NCI-H128 (cell line): ENCODE results near the gene LRP1B.

Source experiments
- DNase-seq: peaks from one replicate; lab custom pipeline; 2025; ENCODE audit not compliant: unreplicated experiment; lab: John Stamatoyannopoulos, UW

The LRP1B gene

DNA sequence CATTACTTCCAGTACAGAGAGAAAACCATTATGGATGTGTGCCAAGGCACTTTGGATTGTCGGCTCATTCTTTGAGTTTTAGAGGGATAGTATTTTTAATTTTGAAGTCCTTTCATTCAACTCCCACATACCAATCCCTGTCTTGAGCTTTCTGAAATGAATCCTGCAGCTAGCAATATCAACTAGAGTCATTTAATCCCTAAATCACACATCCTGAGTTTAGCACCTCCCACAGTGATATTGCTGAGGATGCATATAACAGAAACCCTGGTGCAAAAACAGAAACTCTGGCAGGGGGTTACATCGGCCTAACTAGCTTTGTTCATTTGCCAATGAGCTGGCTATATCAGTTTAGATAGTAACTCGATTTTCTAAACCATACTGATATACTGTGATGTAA, 427.3 kb downstream of the LRP1B start:
- DNase-seq = no peak

DNA sequence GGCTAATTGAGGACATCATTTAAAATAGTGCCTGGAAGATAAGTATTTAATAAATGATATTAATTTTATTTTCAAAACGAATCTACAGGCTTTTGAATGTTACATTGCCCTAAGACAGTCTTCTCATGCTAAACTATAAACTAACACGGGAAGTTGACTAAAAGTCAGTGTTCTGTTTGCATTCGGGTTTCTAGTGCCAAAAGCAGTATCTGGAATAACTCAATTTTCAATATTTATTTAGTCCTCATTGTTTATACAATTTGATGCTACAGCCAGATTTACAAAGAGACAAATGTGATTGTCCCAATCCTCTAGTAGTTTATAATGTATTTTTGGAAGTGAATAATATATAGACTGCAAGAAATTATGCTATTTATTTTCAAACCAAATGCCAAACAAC, 429.2 kb downstream of the LRP1B start:
- DNase-seq = no peak

GRCh38 chr2:141699573-141699972, 431.2 kb downstream of the LRP1B start:
- no peak for DNase-seq

DNA sequence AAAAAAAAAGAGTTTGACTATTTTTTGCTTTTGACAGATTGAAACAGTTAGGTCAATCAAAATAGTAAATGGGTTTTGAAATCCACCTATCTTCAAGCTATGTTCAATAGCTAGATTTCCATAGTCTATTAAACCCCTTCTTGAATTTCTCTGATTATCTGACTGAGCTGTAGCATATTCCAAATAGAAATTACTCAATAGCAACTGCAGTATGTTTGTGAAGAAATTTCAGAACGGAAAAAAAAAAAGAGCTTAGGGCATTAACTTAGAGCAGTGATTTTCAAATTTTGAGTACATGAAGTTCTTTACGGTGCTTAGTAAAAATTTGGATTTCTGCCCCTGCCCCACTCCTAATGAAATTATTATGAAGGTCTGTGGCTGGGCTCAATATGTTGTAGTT, 432.3 kb downstream of the LRP1B start:
- DNase-seq = no peak

DNA sequence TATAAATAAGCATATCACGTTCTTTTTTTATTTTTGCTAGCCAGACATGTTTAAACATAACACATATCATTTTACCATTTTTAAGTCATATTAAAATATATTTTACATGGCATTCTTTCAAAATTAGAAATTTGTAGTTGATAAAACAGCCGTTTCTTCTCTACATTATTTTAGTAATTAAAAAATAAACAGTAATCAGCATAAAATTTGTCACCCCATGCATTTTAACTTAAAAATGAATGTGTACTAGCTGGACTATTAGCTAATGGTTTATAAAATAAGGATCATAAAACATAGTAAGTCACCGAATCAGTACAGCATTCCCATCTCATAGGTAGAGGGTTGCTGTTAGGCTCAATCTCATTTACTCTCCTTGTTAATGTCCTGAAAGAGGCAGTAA, 433.8 kb downstream of the LRP1B start:
- no peak for DNase-seq

GRCh38 chr2:141694180-141694579, 436.6 kb downstream of the LRP1B start:
- no peak for DNase-seq

GRCh38 chr2:141692829-141693228, 438.0 kb downstream of the LRP1B start:
- DNase-seq = peak; percentile 45

DNA sequence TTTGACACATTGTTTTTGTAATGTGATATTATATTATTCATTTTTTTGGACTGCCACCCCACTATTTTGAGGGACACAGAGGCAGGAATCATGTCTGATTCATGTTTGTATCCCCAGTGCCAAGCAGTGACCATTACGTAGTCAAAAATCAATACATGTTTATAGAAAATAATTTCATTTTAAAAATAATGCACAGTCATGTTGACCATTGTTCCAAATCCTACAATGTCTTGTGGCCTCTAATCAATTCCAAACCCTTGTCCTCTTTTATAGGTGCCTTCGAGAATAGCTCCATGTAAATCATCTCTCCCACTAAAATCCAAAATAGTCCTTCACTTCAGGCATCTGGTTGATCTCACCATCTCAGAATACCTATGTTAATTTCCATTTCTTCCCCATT, 454.7 kb downstream of the LRP1B start:
- DNase-seq = no peak

- DNase-seq = no peak
These were observed 464.6 kb downstream of the LRP1B start for GRCh38 chr2:141666191-141666590.

- DNase-seq = no peak
These were observed 470.6 kb downstream of the LRP1B start for GRCh38 chr2:141660232-141660631.

- DNase-seq = no peak
These were observed 476.5 kb downstream of the LRP1B start for GRCh38 chr2:141654311-141654710.

GRCh38 chr2:141653184-141653583, 477.6 kb downstream of the LRP1B start:
- no peak for DNase-seq

DNA sequence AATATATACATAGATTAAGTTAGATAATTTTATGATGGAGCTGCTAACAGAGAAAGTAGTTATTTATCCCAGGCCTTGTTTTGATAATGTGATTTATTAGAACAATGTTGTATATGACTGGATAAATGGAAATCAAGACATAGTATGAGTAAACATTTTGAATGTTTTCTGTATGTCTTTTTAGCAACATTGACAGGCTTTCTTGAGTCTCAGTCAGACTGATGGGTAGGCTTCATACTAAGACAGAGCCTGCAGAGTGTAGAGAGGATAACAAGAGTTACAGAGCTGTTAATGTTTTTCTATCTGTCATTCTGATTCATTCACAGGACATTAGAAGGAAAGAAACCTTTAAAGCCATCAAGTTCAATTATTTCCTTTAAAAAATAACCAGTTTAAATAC, 478.5 kb downstream of the LRP1B start:
- no peak for DNase-seq

DNA sequence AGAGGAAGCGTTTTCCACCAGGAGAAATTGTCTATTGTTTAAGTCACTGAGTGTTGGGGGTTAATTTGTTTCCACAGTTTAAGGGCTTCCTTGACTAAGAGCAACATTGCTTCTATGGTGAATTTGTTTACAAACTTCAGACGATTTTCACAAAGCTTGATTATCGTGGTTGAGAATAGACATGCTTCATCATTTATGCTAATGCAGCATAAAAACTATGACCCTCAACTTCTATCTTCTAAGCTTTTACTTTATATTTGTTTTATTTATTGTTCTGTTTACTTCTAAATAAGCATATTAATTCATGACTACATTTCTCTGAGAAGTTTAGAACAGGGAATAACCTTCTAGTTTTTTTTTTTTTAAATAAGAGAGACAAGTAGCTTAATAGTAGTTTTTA, 483.5 kb downstream of the LRP1B start:
- DNase-seq = no peak

- no peak for DNase-seq
These were observed 489.4 kb downstream of the LRP1B start for GRCh38 chr2:141641462-141641861.

DNA sequence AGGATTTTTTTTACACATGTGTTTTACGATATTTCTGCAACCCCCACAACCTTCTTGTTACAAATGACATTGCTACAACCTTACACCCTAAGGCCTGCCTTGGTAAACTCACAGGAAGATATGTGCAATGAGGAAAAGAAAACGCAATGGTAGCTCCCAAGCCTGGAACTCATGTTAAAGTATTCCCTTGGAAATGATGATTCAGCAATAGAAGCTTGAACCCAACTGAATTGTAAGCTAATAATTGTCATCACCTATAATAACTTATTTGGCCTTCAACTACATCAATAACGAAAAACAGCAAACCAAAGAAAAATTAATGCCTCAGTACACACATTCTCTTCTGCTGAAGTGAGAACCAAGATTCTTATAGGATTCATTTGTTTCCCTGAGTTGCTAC, 491.0 kb downstream of the LRP1B start:
- DNase-seq = no peak

GRCh38 chr2:141633132-141633531, 497.7 kb downstream of the LRP1B start:
- DNase-seq = no peak

- no peak for DNase-seq
These were observed 500.3 kb downstream of the LRP1B start for GRCh38 chr2:141630407-141630930.

GRCh38 chr2:141620372-141620771, 510.4 kb downstream of the LRP1B start:
- no peak for DNase-seq

- DNase-seq = no peak
These were observed 512.4 kb downstream of the LRP1B start for GRCh38 chr2:141618457-141618856.

DNA sequence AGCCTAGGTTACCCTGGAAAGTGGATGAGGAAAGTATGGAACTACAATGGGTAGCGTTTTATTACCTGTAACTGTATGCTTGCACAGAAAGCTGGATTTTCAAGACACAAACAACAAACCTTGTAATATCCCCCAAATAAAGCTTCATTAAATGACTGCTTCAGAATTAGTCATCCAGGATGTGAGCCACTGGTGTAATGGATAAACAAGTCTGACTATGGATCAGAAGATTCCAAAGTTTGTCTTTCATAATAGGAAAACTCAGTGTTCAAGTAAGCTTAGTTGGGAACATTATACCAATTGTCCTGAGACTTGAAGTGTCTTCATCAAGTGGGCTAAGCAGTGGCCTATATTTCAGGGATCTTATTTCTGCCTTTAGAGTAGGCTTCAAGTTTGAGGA, 518.8 kb downstream of the LRP1B start:
- DNase-seq = no peak

- peak; percentile 13 for DNase-seq
These were observed 519.6 kb downstream of the LRP1B start for GRCh38 chr2:141611176-141611571.

DNA sequence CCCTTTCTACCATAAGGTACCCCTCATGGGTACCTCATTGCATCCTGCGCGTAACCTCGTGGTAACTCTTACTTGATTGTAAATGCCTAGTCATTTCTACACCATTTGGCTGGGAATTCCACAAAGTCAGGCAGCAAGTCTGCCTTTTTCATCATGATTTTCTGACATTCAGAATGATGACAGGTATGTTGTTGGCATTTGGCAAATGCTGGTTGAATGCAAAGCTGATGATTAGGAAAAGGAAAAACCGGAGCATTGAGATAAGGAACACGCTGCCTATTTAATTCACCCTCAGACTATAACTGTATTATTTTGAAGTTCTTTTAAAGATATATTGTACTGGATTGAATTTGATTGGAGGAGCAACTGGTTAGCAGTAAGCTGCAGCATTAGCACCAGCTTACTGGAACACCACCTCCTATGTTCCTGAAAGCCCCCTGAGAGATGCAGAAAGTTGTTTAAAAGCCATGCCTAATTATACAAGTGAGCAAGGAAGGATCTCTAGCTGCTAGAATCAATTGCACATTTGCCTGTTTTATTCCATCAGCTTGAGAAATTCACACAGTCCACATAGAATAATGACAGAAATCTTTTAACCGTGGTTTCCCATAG, 520.1 kb downstream of the LRP1B start:
- no peak for DNase-seq
